NCI-H510A (cell line): Measurements from ENCODE around the gene CSMD2.

Source experiments
- DNase-seq: peaks from one replicate; lab custom pipeline; 2025; lab: John Stamatoyannopoulos, UW

CSMD2 gene

DNA sequence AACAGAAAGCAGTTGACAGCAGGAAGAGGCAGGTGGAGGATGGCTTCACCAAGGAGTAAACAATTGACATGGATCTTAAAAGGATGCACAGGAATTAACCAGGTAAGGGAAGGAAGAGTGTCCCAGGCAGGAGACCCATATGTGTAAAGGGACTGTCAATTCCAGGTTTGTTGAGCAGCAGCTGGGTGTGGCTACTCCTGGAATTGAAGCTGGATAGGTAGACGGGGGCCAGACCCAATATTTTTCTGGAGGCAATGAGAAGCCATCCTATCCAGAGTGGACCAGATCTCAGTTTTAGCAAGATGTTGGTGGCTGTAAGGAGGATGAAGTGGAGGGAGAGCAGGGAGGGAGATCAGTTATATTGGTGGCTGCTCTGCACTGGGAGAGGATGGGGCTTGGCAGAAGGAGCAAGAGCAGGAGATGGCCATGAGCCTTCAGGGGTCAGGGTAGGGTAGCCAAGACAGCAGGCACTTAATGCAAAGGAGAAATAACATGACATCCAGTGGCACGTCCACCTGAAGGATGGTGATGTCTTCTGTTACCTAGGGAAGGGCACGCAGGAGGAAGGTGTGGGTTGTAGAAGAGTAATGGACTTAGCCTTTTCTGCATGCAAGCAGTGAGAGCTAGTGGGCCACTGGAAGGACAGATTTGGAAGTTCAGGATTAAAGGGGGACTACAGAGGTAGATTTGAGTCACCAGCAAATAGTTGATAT, 447.9 kb downstream of the CSMD2 start:
- no peak for DNase-seq

DNA sequence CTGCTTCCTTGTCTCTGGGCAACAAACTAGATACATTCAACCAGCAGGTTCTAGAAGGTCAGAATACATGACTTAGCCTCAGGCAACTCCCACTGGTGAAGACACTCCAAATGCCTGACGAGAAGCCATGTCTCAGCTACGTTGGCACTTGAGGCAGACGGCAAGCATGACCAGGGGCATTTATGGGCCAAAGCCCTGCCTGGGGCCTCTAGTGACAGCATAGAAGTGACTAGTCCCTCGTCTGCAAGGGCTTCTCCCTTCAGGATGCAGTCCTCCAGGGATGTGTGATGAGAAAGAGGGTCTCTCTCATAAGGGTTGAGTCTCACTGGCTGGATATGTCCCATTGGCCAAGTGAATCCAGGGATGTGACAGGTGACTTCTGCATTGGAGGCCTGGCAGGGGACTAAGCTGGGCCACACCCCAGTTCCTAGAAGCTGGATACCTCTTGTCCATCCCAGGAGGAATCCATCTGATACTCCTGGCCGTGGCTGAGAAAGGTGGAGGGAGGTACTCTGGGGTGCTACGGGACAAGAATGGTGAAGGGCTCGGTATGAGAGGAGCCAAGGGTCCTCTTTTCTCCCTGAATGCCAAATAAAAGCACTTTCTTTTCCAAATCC, 449.7 kb downstream of the CSMD2 start:
- DNase-seq = no peak

DNA sequence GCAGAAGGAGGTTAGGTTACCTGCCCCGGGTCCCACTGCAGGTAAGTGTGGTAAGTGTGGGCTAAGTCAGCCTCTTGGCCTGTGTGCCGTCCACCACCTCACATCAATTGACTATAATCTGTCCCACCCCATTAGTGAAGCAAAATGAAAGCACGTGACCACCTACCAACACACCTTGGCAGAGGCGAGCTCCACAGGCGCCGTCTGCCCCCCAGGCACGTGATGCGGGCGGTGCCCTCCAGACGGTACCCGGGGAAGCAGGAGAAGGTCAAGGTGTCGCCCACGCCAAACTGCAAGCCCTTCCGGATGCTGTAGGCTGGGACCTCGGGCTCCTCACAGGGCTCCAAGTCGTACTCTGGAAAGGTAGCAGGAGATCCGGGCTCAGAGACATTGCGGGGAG, 450.6 kb downstream of the CSMD2 start:
- no peak for DNase-seq

DNA sequence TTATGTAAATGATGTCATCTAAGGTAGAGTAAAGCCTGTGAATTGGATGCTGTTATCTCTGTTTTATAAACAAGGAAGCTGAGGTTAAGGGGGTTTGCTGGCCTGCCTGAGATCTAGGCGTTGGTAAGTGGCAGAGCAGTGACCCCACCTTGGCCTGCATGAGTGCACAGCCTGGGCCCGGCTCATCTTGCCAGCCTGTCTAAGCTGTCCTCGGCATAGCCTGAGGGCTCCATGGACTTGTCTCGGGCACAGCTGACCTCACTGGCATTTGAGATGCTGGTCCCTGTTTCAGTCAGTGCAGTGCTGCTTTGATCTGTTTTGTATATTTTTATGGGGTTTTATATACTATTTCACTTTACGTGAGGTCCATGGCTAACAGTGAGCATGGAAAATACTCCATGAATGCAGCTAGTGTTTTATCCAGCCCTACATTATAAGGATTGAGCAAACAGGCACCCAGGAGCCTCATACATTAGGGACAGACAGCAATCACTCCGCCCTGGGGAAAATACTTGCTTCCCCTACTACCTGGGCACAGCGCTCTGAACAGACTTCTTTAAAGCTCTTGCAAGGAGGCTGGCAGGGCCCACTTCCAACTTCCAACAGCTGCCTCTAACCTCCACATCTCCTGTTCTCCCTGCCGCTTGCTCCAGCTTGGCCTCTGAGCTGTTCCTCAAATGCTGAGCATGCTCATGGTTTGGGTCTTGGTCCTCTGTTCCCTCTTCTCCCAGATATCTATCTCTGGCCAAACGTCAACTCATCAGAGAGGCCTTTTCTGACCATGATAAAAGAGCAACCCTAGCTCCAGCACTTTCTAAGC, 451.8 kb downstream of the CSMD2 start:
- DNase-seq = no peak

DNA sequence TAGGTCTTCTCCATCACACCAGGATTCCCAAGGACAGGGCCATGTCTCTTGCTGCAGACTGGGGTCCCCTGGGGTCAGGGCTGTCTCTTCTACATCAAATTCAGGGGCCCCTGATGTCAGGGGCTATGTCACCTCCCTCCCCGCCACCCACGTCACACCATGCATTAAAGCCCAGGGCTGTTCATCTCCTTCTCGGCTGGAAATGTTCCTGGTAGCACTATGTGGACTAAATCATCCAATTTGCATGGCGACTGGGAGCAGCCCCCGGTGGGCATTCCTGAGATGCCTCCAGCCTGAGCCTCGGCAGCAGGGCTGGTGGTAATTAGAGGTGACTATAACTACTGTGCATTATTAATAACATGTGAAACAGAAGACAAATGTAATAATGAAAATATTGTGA, 452.8 kb downstream of the CSMD2 start:
- no peak for DNase-seq

DNA sequence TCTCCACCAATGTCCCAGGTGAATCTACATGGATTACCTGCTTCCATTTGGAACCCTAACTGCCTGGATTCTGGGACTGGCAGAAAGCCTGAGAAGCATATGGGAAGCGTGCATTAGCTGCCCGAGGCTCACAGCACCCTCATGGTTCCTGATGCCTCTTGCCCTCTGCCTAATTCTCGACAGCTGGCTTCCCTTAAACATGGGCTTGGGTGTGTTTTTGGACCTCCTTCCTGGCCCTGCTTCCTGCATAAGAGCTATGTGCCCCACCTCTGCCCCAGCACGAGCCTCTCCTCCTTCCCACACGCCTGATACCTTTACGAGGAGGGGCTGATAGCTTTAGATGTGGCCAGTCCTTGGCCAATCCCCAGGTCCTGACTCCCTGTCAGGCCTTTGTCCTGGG, 453.5 kb downstream of the CSMD2 start:
- DNase-seq = no peak

DNA sequence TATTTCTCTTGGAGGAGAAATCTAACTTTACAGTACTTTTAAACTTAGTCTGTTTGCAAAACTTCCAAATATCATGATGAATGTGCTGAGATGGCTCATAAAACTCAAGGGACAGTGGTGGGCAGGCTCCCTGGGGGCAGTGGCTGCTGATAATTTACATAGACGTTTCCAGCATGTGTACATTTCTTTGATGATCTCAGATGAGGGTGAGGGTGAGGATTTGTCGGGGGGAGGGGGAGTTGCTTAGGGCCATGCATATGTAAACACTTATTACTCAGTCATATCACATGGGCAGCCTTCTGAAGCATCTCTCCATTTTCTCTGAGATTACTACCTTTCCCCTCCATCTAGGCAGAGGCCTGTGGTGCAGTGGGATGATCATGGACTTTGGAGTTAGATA, 454.1 kb downstream of the CSMD2 start:
- peak; percentile 65 for DNase-seq

DNA sequence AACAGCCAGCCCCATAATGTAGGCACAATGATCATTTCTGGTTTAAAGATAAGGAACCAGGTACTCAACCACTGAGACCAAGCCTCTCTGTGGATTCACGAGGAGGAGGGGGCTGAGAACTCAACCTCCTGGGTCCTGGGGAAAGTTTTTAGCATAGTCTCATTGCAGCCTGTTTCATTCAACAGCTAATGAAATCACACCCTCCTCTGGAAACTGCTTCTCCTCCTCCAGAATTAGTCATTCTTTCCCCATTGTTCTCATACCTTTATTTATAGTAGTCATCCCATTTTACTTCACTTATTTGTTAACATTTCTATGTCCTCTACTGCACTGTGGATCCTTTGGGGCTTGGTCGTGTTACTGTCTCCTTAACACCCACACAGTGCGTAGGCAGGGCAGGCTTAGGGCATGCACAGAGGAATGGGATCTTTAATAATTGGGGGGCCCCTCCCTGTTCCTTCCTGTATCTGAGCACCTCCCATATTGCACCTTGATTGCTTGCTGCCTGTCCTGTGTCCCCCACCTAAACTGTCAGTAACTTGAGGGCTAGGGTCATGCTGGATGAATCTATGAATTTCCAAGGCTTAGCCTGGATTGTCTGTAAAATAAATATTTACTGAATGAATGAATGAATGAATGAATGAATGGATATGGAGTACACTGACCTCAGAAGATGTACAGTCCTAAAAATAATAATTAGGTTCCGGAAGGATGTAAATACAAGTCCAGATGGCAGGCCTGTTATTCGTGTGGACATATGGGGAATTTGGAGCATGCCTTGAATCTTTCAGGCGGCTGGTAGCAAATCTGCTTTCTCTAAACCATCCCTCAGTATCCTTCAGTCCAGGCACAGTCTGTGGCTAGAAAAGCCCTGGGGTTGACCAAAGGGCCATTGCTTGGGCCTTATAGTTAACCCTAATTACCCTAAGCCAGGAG, 455.0 kb downstream of the CSMD2 start:
- DNase-seq = no peak

DNA sequence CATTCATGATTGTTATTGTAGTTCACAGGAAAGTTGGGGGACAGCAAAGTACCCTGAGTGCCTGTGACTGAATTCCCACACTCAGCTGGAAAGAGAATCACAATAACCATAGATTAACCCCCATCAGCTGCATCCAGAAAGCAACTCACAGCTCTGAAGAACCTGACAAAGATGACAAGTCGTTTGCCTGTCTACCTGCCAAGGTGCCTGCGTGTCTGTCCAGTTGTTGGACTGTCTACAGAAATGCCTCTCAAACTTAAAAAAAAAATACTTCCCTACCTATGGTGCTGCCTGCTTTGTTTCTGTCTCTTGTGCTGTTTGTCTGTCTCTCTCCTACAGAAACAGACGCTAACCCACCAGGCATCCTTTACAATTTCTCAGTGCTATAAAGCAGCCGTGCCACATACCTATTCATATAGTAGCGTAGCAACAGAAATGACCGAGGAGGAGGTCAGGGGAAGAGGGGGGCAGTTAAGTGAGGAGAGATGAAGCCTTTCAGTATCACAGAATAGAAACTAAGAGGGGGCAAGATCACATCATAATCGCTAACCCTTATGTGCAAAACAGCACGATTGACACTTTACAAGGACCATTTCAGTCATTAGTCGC, 455.8 kb downstream of the CSMD2 start:
- no peak for DNase-seq

DNA sequence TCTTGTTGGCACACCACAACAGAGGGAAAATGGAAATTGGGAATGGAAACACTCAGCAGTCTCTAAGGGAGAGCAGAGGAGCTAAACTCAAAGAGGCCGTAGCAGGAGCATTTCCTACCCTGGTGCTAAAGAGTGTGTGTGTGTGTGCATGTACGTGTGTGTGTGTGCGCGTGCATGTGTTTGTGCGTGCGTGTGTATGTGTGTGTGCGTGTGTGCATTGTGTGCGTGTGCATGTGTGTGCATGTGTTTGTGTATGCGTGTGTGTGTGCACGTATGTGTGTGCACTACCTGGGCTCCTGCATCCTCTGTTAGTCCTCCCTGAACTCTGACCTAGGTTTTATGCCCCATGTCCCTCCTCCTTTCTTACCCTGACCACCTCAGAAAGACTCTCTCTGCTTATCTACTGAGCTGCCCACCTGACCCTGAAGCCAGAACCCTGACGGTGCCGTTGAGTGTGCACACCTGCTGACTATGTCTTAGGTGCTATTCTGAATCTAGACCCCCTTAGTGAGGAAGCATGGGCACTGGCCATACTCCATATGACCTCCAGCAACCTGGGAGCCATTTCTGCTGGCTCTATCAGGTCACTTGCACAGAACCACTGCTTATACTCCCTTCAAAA, 458.3 kb downstream of the CSMD2 start:
- no peak for DNase-seq

DNA sequence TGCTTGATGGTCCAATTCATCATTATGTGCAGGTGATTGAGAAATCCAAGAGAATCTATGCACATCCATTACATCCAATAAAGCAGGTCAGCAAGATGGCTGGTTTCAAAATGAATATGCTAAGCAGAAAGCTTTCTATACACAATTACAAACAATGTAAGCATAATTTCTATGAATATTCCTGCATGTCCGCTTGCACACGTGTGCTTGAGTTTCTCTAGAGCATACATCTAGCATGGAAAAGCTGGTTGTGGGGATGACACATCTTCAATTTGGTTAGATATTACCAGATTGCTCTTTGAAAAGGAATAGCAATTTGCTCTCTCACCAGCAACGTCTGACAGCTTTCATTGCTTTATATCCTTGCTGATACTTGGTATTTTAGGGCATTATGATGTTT, 461.6 kb downstream of the CSMD2 start:
- DNase-seq = no peak

DNA sequence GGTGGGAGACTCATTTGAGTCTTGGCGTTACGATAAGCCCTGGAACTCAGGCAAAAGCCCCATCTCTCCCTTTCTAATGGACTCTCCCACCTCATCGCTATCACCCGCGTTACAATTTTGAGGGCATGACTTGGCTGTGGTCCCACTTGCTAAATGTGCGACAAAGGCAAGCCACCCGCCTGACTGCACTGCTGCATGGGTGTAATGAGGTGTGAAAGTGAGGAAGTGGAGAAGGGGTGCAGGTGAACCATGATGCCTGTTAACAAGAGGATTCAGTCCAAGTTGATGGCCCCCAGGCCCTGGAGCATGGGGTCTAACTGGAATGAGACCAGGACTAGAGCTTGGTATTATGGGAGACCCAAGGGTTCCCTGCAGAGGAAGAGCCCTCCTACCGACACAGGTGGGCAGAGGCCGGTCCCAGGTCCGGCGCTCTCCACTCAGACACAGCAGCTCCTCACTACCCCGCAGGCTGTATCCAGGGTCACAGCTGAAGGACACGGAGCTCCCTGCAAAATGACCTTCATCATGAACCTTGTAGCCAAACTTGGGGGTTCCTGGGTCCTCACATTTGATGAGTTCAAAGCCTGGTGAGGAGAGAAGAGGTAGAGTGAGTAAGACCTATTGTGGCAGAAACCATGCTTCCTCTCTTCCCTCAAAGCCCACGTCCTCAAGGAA, 466.5 kb downstream of the CSMD2 start:
- DNase-seq = no peak

DNA sequence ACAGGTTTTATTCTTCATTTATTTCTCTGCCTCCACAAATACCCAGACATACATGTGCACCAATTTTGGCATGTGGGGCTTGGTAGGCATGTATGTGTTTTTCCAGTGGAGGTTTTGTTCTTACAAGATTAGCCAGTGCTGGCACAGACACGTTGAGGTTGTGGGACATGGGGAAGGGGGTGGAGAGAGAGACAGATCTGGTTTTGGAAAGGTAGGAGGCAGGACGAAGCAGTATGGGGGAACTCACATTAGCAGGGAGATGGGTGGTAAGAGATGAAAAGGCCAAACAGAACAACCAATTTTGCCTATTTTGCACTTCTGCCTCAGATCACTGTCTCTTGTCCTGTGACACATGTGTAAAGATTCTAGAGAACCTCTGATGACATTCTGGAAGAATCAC, 467.2 kb downstream of the CSMD2 start:
- DNase-seq = no peak

DNA sequence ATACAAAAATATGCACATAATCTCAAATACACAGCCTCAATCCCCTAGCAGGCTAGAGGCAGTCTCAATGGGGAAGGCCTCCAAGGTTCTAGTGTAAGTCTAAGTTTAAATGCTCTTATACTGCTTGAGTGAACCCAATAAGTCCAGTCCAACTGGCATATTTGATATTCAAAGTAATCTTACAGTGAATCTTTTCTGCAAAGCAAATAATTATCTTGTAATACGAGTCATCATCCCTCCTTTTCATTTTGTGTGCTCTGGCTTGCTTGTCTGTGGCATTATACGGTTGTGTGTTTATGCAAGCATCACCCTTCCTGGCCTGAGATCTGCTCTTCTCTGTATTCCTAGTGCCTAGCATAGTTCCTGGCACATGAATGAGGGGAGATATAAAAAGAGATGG, 468.1 kb downstream of the CSMD2 start:
- no peak for DNase-seq

DNA sequence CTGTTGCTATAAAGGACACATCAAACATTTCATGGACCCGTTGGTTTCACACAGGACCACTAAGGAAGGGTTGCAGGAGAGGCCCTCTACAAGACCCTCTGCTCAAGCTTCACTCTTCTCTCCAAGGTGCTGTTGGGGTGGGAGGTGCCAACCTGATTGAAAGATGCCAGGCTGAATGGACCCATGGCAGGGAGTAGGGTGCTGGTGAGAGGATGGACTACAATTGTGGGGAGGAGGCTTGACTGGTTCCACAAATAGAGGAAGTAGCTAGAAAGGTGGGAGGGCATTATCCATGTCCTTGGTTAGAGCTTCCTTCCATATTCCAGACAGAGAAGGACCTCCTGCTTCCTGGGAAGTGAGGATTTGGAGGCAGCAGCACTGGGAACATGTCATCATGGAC, 468.7 kb downstream of the CSMD2 start:
- DNase-seq = no peak

DNA sequence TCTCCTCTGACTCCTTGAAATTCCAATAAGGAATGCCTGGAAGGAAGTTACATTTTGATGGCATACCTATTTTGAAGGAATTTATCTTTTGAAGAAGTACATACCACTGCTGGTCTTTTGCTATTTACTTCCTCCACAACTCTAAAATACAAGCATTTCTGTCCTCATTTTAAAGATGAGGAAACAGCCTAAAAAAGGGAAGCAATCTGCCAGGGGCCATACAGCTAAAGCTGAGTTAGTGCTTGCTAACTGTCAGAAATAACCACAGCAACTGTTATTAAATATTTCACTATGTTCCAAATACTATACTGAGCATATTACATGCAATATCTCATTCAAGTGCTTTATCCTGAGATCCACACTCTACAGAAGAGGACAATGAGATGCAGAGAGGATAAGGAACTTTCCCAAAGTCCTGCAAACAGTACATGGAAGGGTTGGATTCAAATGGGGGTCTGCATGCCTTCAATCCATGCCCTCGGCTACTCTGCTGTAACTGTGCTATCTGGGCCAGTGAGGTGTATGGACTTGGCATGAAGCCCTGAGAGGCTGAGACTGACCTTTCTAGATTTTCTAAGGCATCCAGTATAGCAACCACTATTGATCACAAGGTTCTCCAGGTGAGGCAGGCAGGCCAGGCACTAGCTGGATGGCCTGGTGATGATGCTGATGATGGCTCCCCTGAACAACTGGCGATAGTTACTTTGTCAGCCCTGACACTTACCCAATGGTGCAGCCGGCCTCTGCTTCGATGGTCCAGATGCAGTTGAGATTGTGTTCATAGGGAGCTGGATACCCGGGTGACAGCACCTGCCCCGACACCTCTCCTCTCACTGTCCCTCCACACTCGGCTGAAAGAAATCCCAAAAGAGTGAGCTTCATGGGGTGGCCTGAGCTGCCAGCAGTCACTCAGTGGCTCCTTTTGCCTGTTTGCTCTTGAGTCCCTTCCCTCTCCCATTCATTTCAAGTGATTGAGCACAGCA, 472.5 kb downstream of the CSMD2 start:
- DNase-seq = no peak

DNA sequence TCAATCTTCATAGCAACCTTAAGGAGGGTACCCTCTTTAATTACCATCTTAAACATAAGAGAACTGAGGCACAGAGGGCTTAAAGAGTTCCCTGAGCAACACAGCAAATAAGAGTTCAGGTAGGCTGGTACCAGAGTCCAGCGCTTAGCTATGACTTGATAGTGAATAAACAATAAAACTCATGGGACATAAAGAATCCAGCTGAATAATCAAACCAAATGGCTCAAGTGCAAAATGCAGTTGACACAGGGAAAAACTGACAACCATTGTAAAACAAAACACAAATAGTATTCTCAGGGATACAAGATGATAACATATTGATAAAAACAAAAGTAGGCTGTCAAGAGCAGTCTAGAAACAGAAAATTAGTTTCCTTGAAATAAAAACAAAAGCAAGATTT, 478.0 kb downstream of the CSMD2 start:
- DNase-seq = no peak

DNA sequence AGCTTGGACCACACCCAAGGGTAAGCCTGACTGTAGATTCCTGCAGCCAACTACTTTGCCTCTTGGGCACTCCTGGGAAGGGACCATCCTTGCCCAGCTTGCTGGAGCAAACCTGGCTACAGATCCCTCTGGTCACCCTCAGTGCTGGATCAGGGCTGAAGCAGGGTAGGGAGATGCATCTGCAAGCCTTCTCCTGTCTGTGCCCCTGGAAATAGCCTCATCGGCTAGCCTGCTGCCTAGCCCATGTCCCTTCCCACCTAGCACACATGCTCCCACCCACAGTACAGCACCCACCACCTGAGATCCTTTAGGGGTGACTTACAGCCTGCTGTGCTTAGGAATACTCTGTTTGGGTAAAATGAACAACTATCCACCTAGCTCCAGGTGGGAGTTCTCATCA, 478.5 kb downstream of the CSMD2 start:
- DNase-seq = no peak

DNA sequence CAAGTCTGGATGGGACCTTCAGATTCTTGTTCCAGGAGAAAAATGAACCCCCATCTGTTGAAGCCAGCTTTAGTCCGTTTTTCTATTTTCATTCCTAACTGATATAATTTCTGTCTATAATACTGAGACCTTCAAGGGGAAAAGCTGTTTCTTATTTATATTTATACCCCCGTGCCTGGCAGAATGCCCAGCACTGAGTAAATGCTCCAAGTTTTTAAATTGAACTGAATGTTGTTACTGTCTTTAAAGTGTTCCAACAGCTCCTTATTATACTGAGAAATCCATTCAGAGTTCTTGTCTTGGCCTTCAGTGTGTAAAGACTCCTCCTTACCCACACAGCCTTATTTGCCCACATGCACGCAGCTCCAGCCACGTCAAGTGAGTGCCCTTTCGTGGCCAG, 479.8 kb downstream of the CSMD2 start:
- DNase-seq = no peak
